ENCODE measurements around the gene SYT10. TPM values are rescaled to one million over a fixed set of nuclear protein-coding genes. Genes with fewer than 3 reads are reported as not detected.
"Not testable (repeated sequence)": the region's sequence is repeated elsewhere in the genome, so short reads cannot be mapped to it uniquely, and the experiment has no call there.

The SYT10 gene
- total RNA-seq, 1 donor from 2014 or later = not detected

- no peak for DNase-seq (ENCODE audit: low spot score)
These were observed 89.8 kb downstream of the SYT10 start for GRCh38 chr12:33349791-33350190.

- DNase-seq (ENCODE audit: low spot score) = not testable (repeated sequence)
These were observed 107.6 kb downstream of the SYT10 start for GRCh38 chr12:33331961-33332398.

DNA sequence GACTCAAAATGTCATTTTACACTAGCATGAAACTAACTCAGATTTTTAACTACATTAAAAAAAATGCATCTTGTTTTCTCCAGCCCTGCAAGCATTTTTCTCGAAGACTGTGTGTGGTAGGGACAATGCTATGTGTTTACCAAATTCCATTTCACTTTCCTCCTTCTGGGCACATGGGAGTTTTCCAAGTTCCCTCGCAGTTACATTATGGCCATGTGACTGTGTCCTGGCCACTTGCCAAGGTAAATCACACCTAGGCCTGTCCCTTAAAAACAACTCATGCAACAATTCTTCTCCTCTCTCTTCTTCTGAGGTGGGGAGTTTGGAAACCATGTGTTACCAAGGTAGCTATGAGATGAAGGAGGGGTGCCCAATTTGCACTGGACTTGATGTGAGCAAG, 108.7 kb downstream of the SYT10 start:
- DNase-seq (ENCODE audit: low spot score) = no peak

Data from mesenteric fat pad (tissue), 1 donor.